ENCODE results near the gene SRRD.

DNA sequence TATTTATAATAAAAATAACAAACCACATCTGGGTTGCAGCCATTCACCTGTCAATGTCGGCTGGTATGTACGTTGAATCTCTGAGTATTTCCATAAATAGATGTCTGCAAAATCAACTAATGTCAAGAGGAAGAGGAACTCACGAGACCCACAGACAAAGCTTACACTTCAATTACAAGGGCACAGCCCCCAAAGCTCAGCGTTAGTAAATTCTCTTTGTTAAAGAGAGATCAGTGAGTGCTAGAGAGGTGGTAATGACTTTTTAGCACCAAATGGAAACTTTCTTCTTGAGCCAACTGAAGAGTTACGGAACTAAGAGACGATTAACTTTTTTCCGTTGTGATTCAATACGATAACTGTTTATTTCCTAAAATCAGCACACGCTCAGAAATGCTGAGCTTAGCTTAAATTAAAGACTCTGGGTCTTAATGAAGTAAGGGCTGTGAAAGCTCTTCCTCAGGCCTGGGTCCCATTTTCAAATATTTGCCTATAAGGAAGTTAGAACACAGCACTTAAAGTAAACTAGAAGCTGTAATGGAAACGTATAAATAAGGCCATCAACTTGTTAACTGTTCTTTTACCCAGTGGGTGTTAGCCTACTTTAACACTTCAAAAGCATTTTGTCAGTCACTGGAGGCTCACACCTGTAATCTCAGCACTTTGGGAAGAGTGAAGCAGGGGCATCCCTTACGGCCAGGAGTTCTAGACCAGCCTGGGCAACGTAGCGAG, 51.4 kb downstream of the SRRD start:
- TF ChIP-seq, protein P1, sequence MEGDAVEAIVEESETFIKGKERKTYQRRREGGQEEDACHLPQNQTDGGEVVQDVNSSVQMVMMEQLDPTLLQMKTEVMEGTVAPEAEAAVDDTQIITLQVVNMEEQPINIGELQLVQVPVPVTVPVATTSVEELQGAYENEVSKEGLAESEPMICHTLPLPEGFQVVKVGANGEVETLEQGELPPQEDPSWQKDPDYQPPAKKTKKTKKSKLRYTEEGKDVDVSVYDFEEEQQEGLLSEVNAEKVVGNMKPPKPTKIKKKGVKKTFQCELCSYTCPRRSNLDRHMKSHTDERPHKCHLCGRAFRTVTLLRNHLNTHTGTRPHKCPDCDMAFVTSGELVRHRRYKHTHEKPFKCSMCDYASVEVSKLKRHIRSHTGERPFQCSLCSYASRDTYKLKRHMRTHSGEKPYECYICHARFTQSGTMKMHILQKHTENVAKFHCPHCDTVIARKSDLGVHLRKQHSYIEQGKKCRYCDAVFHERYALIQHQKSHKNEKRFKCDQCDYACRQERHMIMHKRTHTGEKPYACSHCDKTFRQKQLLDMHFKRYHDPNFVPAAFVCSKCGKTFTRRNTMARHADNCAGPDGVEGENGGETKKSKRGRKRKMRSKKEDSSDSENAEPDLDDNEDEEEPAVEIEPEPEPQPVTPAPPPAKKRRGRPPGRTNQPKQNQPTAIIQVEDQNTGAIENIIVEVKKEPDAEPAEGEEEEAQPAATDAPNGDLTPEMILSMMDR (IDR thresholded peaks at IDR 0.05) = no peak
- TF ChIP-seq POLR2A (IDR thresholded peaks at IDR 0.05) (no peak), EP300 (IDR thresholded peaks at IDR 0.05) (no peak)
